HTERT RPE-1 (cell line): Measurements from ENCODE around the gene KEL.

ENCODE experiments used
- in situ Hi-C: fragments of 300-500 bp; cut with MboI; formaldehyde crosslinking; loops from 4 replicates; pipeline ENCODE4 v1.14.3; 2020; ENCODE audit warnings: low sequenced_read_pairs

KEL gene

GRCh38 chr7:142901426-142902259 is 60.5 kb downstream of the KEL start:
- in situ Hi-C loops: no loop called here

- in situ Hi-C loops: no loop called here
Observed at GRCh38 chr7:142899661-142900060, 62.5 kb downstream of the KEL start.

- in situ Hi-C loops: no loop called here
Observed at GRCh38 chr7:142898377-142899170, 63.6 kb downstream of the KEL start.

- in situ Hi-C loops: no loop called here
Observed at GRCh38 chr7:142897691-142898090, 64.5 kb downstream of the KEL start.

- in situ Hi-C loops: no loop called here
Observed at GRCh38 chr7:142896741-142897379, 65.3 kb downstream of the KEL start.

GRCh38 chr7:142896151-142896550 is 66.0 kb downstream of the KEL start:
- in situ Hi-C loops: no loop called here

GRCh38 chr7:142894985-142895593 is 67.1 kb downstream of the KEL start:
- in situ Hi-C loops: no loop called here

- in situ Hi-C loops: no loop called here
Observed at GRCh38 chr7:142894112-142894984, 67.8 kb downstream of the KEL start.

- in situ Hi-C loops: no loop called here
Observed at GRCh38 chr7:142892951-142893350, 69.2 kb downstream of the KEL start.

GRCh38 chr7:142891490-142892082 is 70.6 kb downstream of the KEL start:
- in situ Hi-C loops: no loop called here
